BE2C (cell line): Measurements from ENCODE around the gene AQP9.

Experiments used
- DNase-seq: peaks from one replicate; pipeline ENCODE4 v3.0.0-alpha.2; 2020
- H3K27me3 ChIP-seq: fragments of 250-450 bp; sonication (Bioruptor Pico); 2 replicates; pipeline ENCODE4 v1.5.1; 2020; ENCODE audit warnings: mild to moderate bottlenecking
- H3K36me3 ChIP-seq: fragments of 250-450 bp; sonication (Bioruptor Pico); 2 replicates; pipeline ENCODE4 v1.5.1; 2020; ENCODE audit warnings: mild to moderate bottlenecking
- H3K4me1 ChIP-seq: fragments of 250-450 bp; sonication (Bioruptor Pico); 2 replicates; pipeline ENCODE4 v1.5.1; 2020
- H3K4me3 ChIP-seq: 2 replicates; pipeline ENCODE4 v1.5.1; 2011; ENCODE audit warnings: low read depth, low read length
- H3K9me3 ChIP-seq: fragments of 250-450 bp; sonication (Bioruptor Pico); 2 replicates; pipeline ENCODE4 v1.5.1; 2020
- TF ChIP-seq, protein P1 (sequence below): IDR thresholded peaks from 2 replicates; pipeline ENCODE4 v1.5.1; 2012; ENCODE audit warnings: mild to moderate bottlenecking, low read depth, low read length

AQP9 gene

DNA sequence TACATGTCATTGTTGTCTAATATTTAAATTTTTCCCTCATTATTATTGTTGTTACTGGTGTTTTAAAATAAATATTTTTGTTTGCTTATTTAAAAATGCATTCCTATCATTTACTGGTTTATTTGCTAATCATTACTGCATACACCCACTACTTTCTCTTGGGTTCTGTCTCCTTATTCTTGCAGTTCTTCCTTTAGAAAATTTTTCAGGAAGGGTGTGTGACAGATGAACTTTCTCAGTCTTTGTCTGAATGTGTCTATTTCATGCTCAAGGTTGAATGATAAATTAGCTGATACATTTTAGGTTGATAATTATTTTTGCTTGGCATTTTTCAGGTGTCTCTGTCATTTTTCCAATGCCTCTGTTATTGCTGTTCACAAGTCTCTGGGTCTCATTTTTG is 7.4 kb downstream of the AQP9 start:
- no peak overlapping the region for H3K4me3 ChIP-seq
- DNase-seq, result no peak
- H3K27me3 ChIP-seq, result no peaks in the 10 kb centered on the region; the same call in 1 of the 2 replicates
- H3K4me1 ChIP-seq, result peaks cover 10% of the 10 kb centered on the region
- no peaks in the 10 kb centered on the region for H3K9me3 ChIP-seq
- H3K36me3 ChIP-seq, result no peaks in the 10 kb centered on the region
- TF ChIP-seq, protein P1, sequence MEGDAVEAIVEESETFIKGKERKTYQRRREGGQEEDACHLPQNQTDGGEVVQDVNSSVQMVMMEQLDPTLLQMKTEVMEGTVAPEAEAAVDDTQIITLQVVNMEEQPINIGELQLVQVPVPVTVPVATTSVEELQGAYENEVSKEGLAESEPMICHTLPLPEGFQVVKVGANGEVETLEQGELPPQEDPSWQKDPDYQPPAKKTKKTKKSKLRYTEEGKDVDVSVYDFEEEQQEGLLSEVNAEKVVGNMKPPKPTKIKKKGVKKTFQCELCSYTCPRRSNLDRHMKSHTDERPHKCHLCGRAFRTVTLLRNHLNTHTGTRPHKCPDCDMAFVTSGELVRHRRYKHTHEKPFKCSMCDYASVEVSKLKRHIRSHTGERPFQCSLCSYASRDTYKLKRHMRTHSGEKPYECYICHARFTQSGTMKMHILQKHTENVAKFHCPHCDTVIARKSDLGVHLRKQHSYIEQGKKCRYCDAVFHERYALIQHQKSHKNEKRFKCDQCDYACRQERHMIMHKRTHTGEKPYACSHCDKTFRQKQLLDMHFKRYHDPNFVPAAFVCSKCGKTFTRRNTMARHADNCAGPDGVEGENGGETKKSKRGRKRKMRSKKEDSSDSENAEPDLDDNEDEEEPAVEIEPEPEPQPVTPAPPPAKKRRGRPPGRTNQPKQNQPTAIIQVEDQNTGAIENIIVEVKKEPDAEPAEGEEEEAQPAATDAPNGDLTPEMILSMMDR, result no peak

DNA sequence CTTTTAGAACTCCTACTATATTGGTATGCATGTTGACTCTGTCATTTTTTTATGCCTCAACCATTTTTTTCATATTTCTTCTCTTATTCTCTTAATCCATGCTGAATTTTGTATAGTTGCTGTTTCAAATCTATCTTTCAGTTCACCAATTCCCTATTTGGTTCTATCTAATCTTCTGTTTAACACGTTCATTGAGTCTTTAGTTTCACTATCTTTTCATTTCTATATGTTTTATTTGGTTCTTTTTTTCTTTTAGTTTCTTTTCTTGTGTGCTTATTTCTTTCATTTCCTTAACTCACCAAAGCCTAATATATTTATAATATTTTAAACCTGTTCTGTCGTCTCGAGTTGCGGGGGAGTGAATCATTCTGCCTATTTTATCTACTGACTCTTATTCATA is 8.0 kb downstream of the AQP9 start:
- no peak for DNase-seq
- H3K4me3 ChIP-seq, result no peak overlapping the region
- no peaks in the 10 kb centered on the region for H3K9me3 ChIP-seq
- H3K4me1 ChIP-seq, result peaks cover 10% of the 10 kb centered on the region
- H3K36me3 ChIP-seq, result no peaks in the 10 kb centered on the region
- H3K27me3 ChIP-seq, result no peaks in the 10 kb centered on the region; the same call in 1 of the 2 replicates
- TF ChIP-seq, protein P1, result no peak

DNA sequence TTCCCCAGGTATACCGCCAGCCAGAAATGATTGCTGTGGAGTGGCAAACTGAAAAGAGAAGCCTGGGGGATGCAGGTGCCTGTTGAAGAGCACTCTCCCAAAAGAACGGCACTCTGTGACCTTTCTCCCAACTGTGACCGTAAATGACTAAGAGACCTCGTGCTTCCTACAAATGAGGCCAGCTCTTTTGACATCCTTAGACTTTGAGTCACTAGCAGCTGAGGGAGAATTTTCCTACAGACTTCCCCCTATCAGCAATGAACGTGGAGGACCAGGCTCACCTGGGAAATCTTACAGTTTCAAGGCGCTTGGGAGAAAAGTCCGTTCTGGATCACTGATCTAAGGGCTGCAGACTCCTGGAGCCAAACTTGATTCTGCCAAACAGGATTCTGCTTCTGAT is 8.6 kb downstream of the AQP9 start:
- TF ChIP-seq, protein P1, result no peak
- Histone ChIP-seq H3K9me3 (no peaks in the 10 kb centered on the region), H3K4me3 (no peak overlapping the region), H3K36me3 (no peaks in the 10 kb centered on the region), H3K27me3 (no peaks in the 10 kb centered on the region; the same call in 1 of the 2 replicates), H3K4me1 (peaks cover 10% of the 10 kb centered on the region)
- DNase-seq, result no peak

DNA sequence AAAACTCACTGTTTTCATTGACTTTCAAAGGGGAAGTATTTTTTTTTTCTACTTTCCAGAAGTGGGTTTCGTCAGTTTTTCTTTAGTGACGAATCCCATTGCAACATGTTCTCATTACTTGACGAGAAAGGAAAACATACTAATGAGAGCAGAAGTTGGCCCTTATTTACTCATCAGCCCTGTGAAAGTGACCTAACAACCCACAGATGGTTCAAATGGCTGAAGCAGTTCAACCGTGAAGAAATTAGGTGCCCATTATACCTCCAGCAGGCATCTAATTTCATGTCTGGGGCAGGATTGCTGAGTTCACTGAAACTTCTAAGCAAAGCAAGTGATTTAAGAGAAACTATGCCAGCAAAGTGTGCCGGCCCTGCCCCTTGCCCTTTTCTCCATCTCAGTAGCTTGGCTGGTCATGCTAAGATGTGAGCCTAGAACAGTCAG is 9.0 kb downstream of the AQP9 start:
- TF ChIP-seq, protein P1, result no peak
- Histone ChIP-seq H3K36me3 (no peaks in the 10 kb centered on the region), H3K27me3 (no peaks in the 10 kb centered on the region; the same call in 1 of the 2 replicates), H3K4me1 (peaks cover 7% of the 10 kb centered on the region), H3K9me3 (no peaks in the 10 kb centered on the region), H3K4me3 (no peak overlapping the region)
- no peak for DNase-seq

DNA sequence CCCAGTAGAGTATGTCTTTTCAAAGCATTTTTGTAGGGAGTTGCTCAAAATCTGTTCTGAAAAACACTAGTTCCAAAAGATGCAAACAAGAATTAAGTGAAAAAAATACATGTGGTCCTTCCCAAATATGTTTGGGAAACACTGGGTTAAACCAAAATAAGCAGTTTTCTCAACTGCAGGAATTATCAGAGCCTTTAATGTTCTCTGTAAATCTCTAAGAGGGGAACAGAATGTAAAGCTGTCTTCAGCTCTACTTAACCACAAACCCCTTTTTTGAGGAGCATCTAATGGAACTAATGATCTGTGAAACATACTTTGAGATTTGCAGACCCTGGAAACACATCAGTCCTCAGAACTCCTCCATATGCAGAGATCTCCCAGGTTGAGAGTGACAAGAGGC is 9.9 kb downstream of the AQP9 start:
- Histone ChIP-seq H3K9me3 (no peaks in the 10 kb centered on the region), H3K4me1 (peaks cover 4% of the 10 kb centered on the region; the same call in 1 of the 2 replicates), H3K4me3 (no peak overlapping the region), H3K36me3 (no peaks in the 10 kb centered on the region), H3K27me3 (no peaks in the 10 kb centered on the region)
- TF ChIP-seq, protein P1, result no peak
- DNase-seq, result no peak

DNA sequence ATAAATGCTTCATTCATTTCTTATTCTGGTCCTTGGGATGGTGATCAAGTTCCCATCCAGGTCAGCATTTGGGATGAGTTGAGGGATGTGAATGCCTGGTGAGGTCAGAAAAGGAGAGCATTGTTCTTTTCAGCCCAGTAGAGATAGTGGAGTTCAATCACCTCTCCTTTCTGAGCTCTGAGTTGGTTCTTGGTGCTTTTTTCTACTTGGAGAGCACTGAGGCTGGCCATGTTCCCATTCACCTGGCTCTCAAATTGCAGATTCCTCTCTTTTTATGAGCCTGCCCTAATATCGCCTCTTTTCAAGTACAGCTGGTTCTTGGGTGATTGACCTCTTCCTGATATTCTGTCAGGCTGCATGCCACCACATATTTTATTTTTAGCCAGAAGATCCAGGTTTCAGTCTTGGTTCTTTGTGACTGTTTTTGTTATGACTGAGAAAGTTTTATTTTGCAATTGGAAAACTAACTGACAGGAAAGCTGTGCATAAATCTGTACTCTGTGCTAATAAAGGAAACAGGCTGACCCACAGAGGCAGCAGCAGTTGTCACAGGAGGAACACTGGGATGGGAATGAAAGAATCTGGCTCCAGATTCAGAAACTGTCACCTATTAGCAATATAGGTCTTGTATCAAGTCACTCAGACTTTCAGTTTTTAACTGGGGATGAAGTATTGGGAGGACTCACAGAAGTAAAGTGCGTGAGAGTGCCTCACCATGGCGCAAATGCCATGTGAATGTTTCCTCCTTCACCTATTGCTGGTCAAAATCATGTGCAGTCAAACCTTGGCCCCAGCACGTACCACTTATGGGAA is 10.7 kb downstream of the AQP9 start:
- Histone ChIP-seq H3K9me3 (no peaks in the 10 kb centered on the region), H3K27me3 (no peaks in the 10 kb centered on the region), H3K4me1 (peaks cover 4% of the 10 kb centered on the region; the same call in 1 of the 2 replicates), H3K36me3 (no peaks in the 10 kb centered on the region), H3K4me3 (no peak overlapping the region)
- TF ChIP-seq, protein P1, result no peak
- DNase-seq, result no peak
